K562 (cell line): ENCODE data around the gene GNG3. TPM values are rescaled to one million over a fixed set of nuclear protein-coding genes. Genes with fewer than 3 reads are reported as not detected.
A peak's percentile ranks its signal among the peaks of the same experiment; 100 is the strongest.

ENCODE experiments used
- ATF1 ChIP-seq, 2 experiments: fragments of 450-650 bp in 1 of 2; IDR thresholded peaks; 2 replicates each; pipeline ENCODE4 v1.6.1; 2016; ENCODE audit warnings: missing compliant biosample characterization in 1 of 2, missing genetic modification characterization in 1 of 2
- CBFB ChIP-seq: sonication (generic); formaldehyde crosslinking; IDR thresholded peaks from 2 replicates; pipeline ENCODE4 v1.4.0; 2020; ENCODE audit warnings: mild to moderate bottlenecking, missing genetic modification reagents
- CREB1 ChIP-seq, 2 experiments: sonication (generic) in 1 of 2; formaldehyde crosslinking in 1 of 2; IDR thresholded peaks; 2 replicates each; pipeline versions ENCODE4 v1.6.1 to v1.8.0; 2012 to 2022; ENCODE audit warnings: inconsistent platforms in 1 of 2, mild to moderate bottlenecking in 1 of 2, missing genetic modification reagents in 1 of 2, moderate library complexity in 1 of 2
- E2F1 ChIP-seq: sonication (generic); formaldehyde crosslinking; IDR thresholded peaks from 2 replicates; pipeline ENCODE4 v1.8.1; 2023; ENCODE audit warnings: mild to moderate bottlenecking, missing genetic modification reagents, moderate library complexity
- ESRRA ChIP-seq: fragments of 450-650 bp; IDR thresholded peaks from 2 replicates; pipeline ENCODE4 v1.6.1; 2014; ENCODE audit warnings: low read depth, mild to moderate bottlenecking, moderate library complexity, borderline replicate concordance
- ETV1 ChIP-seq: fragments of 450-650 bp; conservative IDR thresholded peaks from 2 replicates; pipeline ENCODE4 v1.6.1; 2016; ENCODE audit warnings: missing genetic modification characterization, control low read depth, low read depth, missing compliant biosample characterization
- FOXA3 ChIP-seq, 2 experiments: fragments of 450-650 bp in 1 of 2; sonication (generic) in 1 of 2; formaldehyde crosslinking; IDR thresholded peaks in 1 of 2; conservative IDR thresholded peaks in 1 of 2; 2 replicates each; pipeline versions ENCODE4 v1.4.0 to v1.8.0; 2020 to 2022; ENCODE audit warnings: mild to moderate bottlenecking in 2 of 2, missing genetic modification reagents in 1 of 2
- HMGN3 ChIP-seq: IDR thresholded peaks from 2 replicates; pipeline ENCODE4 v1.6.1; 2011; ENCODE audit warnings: borderline replicate concordance, low read depth, mild to moderate bottlenecking, mixed read lengths, low read length; ENCODE audit not compliant: insufficient read length; ENCODE audit errors: extremely low read depth
- LEF1 ChIP-seq: fragments of 450-650 bp; IDR thresholded peaks from 2 replicates; pipeline ENCODE4 v1.6.1; 2016; ENCODE audit warnings: mild to moderate bottlenecking
- MLX ChIP-seq, 2 experiments: fragments of 450-650 bp in 1 of 2; sonication (generic) in 1 of 2; formaldehyde crosslinking; conservative IDR thresholded peaks; 2 replicates each; pipeline versions ENCODE4 v1.4.0 to v1.8.1; 2020 to 2022; ENCODE audit warnings: mild to moderate bottlenecking in 1 of 2, missing genetic modification reagents in 1 of 2
- MNT ChIP-seq, 2 experiments: fragments of 450-650 bp; conservative IDR thresholded peaks; 2 replicates each; pipeline ENCODE4 v1.6.1; 2017; ENCODE audit warnings: mild to moderate bottlenecking in 2 of 2, moderate library complexity in 2 of 2
- MTA1 ChIP-seq: fragments of 450-650 bp; IDR thresholded peaks from 2 replicates; pipeline ENCODE4 v1.6.1; 2017; ENCODE audit warnings: borderline replicate concordance
- NFIC ChIP-seq: fragments of 450-650 bp; IDR thresholded peaks from 2 replicates; pipeline ENCODE4 v1.6.1; 2017; ENCODE audit warnings: mild to moderate bottlenecking, inconsistent platforms
- PHB2 ChIP-seq: fragments of 450-650 bp; IDR thresholded peaks from 2 replicates; pipeline ENCODE4 v1.6.1; 2017; ENCODE audit warnings: low read depth
- PHF21A ChIP-seq: fragments of 450-650 bp; IDR thresholded peaks from 2 replicates; pipeline ENCODE4 v1.6.1; 2017; ENCODE audit warnings: low read depth, borderline replicate concordance
- POLR2B ChIP-seq: fragments of 450-650 bp; IDR thresholded peaks from 2 replicates; pipeline ENCODE4 v1.6.1; 2018; ENCODE audit warnings: low read depth; ENCODE audit not compliant: partially characterized antibody
- POLR3A ChIP-seq: IDR thresholded peaks from 2 replicates; pipeline ENCODE4 v1.6.1; 2011; ENCODE audit warnings: borderline replicate concordance, mild to moderate bottlenecking, moderate library complexity; ENCODE audit not compliant: insufficient read length, insufficient read depth; ENCODE audit errors: extremely low read depth
- RCOR1 ChIP-seq, 2 experiments: IDR thresholded peaks; 2 replicates each; pipeline ENCODE4 v1.6.1; 2012; ENCODE audit warnings: low read depth in 2 of 2, low read length in 2 of 2, borderline replicate concordance in 1 of 2, improper control_type of control experiment in 1 of 2
- SMC3 ChIP-seq: conservative IDR thresholded peaks from 2 replicates; pipeline ENCODE4 v1.6.1; 2011; ENCODE audit warnings: low read depth, low read length, improper control_type of control experiment; ENCODE audit not compliant: insufficient read depth
- ZBED1 ChIP-seq: IDR thresholded peaks from 2 replicates; pipeline ENCODE4 v1.6.1; 2014
- ZBTB7A ChIP-seq: IDR thresholded peaks from 2 replicates; pipeline ENCODE4 v1.6.1; 2011; ENCODE audit warnings: low read depth, mild to moderate bottlenecking, low read length, moderate library complexity, borderline replicate concordance; ENCODE audit not compliant: control insufficient read depth
- ZFPM2 ChIP-seq: fragments of 250-450 bp; sonication (Bioruptor Pico); IDR thresholded peaks from 2 replicates; pipeline ENCODE4 v1.5.1; 2022; ENCODE audit warnings: mild to moderate bottlenecking
- ZNF324 ChIP-seq: fragments of 250-450 bp; sonication (Bioruptor Pico); IDR thresholded peaks from 2 replicates; pipeline ENCODE4 v1.4.0; 2020; ENCODE audit warnings: mild to moderate bottlenecking
- ZNF57 ChIP-seq: fragments of 450-650 bp; formaldehyde crosslinking; IDR thresholded peaks from 2 replicates; pipeline ENCODE4 v1.4.0; 2020; ENCODE audit warnings: mild to moderate bottlenecking, moderate library complexity
- polyA plus RNA-seq, 8 experiments: library from polyadenylated mRNA; depleted of rRNA in 4 of 8; stranded (reverse) in 5 of 8; unstranded in 3 of 8; fragments of >200 nt; fragmentation: Nextera tagmentation in 2 of 8; fragmentation: Illumina TruSeq in 1 of 8; extraction: Ambion mirVana in 2 of 8; extraction: Trizol in 1 of 8; gene quantifications; 2 replicates each; pipeline versions ENCODE4 v1.2.1 to v1.2.3, GENCODE V29; 2011 to 2014; ENCODE audit warnings: inconsistent platforms in 1 of 8, missing spikeins in 1 of 8
- total RNA-seq, 7 experiments: library from RNA; depleted of rRNA in 6 of 7; stranded (reverse); fragments of >200 nt in 6 of 7; fragmentation: Illumina TruSeq in 2 of 7; extraction: Trizol in 2 of 7; gene quantifications; 2 replicates each; pipeline versions ENCODE4 v1.2.1 to v1.2.3, GENCODE V29; 2011 to 2021; ENCODE audit warnings: low replicate concordance in 1 of 7

GNG3 gene
- total and polyA plus RNA-seq, 9 of the 15 experiments (the other 6 are each of a cell fraction or from before 2014, with no cell fraction given) = 0.07 TPM; not detected in 8

- TF ChIP-seq RCOR1 (IDR thresholded peaks at IDR 0.05; ENCODE audit: borderline replicate concordance in 1 of 2, low read depth in 2 of 2, low read length in 2 of 2) (peak in 1 of 2 experiments; percentile 32; a peak in 1 of 4 replicates), ZBED1 (peak; percentile 92), ZFPM2 (peak; percentile 78; the same call in 1 of the 2 replicates), ZBTB7A (peak; percentile 99), SMC3 (no peak), CBFB (0 out of 2 replicates have a peak, but pooled peaks have one; percentile 48), CREB1 (IDR thresholded peaks at IDR 0.05) (peak; percentile 32; the same call in 1 of the 2 replicates), CREB1 (CRISPR knock-in tag; IDR thresholded peaks at IDR 0.05) (0 out of 2 replicates have a peak, but pooled peaks have one; percentile 21), ZNF324 (CRISPR knock-in tag) (peak; percentile 18; the same call in 1 of the 2 replicates), FOXA3 (CRISPR knock-in tag; conservative IDR thresholded peaks at IDR 0.05 in 1 of 2, IDR thresholded peaks at IDR 0.05 in 1 of 2) (no peak), LEF1 (no peak), ATF1 (CRISPR knock-in tag; IDR thresholded peaks at IDR 0.05) (no peak), ATF1 (tag; IDR thresholded peaks at IDR 0.05) (peak; percentile 56), PHB2 (no peak), NFIC (peak; percentile 79), E2F1 (CRISPR knock-in tag) (peak; percentile 52; the same call in 1 of the 2 replicates), ZNF57 (no peak), POLR2B (peak; percentile 99), ESRRA (peak; percentile 50; the same call in 1 of the 2 replicates), MTA1 (no peak), HMGN3 (peak; percentile 90), MNT (conservative IDR thresholded peaks at IDR 0.05) (peak; percentile 52 to 61; a peak in 2 of 4 replicates), POLR3A (no peak), MLX (CRISPR knock-in tag; conservative IDR thresholded peaks at IDR 0.05) (peak in 1 of 2 experiments; percentile 56; a peak in 2 of 4 replicates), PHF21A (peak; percentile 83; the same call in 1 of the 2 replicates), ETV1 (peak; percentile 86)
Measured at GRCh38 chr11:62665075-62665598, 42.3 kb upstream of the GNG3 start, which contains the start of the genes C11orf98 and CSKMT (continued).
